Loucy (cell line): Measurements from ENCODE around the gene NDUFAF2.

ENCODE experiments used
- EZH2phosphoT487 ChIP-seq: fragments of 200-600 bp; IDR thresholded peaks from 2 replicates; pipeline ENCODE4 v1.6.1; 2018; ENCODE audit warnings: antibody characterized with exemption, mild to moderate bottlenecking, moderate library complexity, borderline replicate concordance
- TF ChIP-seq, protein P1 (sequence below): fragments of 200-600 bp; sonication (generic); conservative IDR thresholded peaks from 2 replicates; pipeline ENCODE4 v1.5.1; 2014; ENCODE audit warnings: mild to moderate bottlenecking, antibody characterized with exemption, low read length

DNA sequence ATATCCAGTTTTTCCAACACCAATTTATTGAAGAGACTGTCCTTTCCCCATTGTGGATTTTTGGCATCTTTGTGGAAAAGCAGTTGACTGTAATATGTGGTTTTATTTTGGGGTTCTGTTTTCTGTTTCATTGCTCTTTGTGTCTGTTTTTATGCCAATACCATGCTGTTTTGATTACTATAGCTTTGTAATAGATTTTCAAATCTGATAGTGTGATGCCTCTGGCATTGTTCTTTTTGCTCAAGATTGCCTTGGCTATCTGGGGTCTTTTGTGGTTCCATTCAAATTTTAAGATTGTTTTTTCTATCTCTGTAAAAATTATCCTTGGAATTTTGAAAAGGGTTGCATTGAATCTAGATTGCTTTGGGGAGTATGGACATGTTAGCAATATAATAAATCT lies 99.5 kb downstream of the NDUFAF2 start:
- TF ChIP-seq, protein P1, sequence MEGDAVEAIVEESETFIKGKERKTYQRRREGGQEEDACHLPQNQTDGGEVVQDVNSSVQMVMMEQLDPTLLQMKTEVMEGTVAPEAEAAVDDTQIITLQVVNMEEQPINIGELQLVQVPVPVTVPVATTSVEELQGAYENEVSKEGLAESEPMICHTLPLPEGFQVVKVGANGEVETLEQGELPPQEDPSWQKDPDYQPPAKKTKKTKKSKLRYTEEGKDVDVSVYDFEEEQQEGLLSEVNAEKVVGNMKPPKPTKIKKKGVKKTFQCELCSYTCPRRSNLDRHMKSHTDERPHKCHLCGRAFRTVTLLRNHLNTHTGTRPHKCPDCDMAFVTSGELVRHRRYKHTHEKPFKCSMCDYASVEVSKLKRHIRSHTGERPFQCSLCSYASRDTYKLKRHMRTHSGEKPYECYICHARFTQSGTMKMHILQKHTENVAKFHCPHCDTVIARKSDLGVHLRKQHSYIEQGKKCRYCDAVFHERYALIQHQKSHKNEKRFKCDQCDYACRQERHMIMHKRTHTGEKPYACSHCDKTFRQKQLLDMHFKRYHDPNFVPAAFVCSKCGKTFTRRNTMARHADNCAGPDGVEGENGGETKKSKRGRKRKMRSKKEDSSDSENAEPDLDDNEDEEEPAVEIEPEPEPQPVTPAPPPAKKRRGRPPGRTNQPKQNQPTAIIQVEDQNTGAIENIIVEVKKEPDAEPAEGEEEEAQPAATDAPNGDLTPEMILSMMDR: no peak
- TF ChIP-seq EZH2phosphoT487: no peak
